Panc1 (cell line): ENCODE measurements around the gene MTA2. TPM values are rescaled to one million over a fixed set of nuclear protein-coding genes. Genes with fewer than 3 reads are reported as not detected.

Experiments
- ATAC-seq: fragments of 200-7000 bp; cut with Tn5 transposase; 2 replicates; pipeline ENCODE4 v1.9.1; 2020; ENCODE audit warnings: mild to moderate bottlenecking, moderate library complexity
- BruUV-seq: library from RNA; stranded (reverse); fragments of 400-500 nt; replicated peaks from 2 replicates; lab custom pipeline; 2021; lab: Mats Ljungman, UMichigan
- CTCF ChIA-PET: fragments of 300-600 bp; sonication (Branson Sonifier 250); formaldehyde crosslinking; loops from one replicate; lab custom pipeline; 2022; ENCODE audit warnings: antibody characterized with exemption; lab: Charles Lee
- POLR2A ChIA-PET: fragments of 300-600 bp; sonication (Branson Sonifier 250); formaldehyde crosslinking; loops from one replicate; lab custom pipeline; 2022; ENCODE audit warnings: antibody characterized with exemption; lab: Charles Lee
- DNase-seq: peaks from one replicate; pipeline ENCODE4 v3.0.0-alpha.2; 2010; ENCODE audit warnings: low read depth, low spot score
- H3K27ac ChIP-seq: 2 replicates; pipeline ENCODE4 v1.5.1; 2011; ENCODE audit warnings: mild to moderate bottlenecking, low read length, inconsistent platforms
- H3K27me3 ChIP-seq: fragments of 200-500 bp; sonication (Bioruptor generic); 2 replicates; pipeline ENCODE4 v1.6.0; 2014; ENCODE audit warnings: low read length, inconsistent platforms; ENCODE audit not compliant: control insufficient read depth, insufficient read depth
- H3K36me3 ChIP-seq: fragments of 200-500 bp; sonication (Bioruptor generic); 2 replicates; pipeline ENCODE4 v1.5.1; 2014; ENCODE audit warnings: inconsistent platforms, mild to moderate bottlenecking, low read length, moderate library complexity; ENCODE audit not compliant: control insufficient read depth, insufficient read depth
- H3K4me1 ChIP-seq: 2 replicates; pipeline ENCODE4 v1.5.1; 2011; ENCODE audit warnings: inconsistent platforms, mild to moderate bottlenecking, low read length, moderate library complexity; ENCODE audit not compliant: control insufficient read depth, insufficient read depth
- H3K4me3 ChIP-seq, 2 experiments: 2 replicates each; pipeline ENCODE4 v1.5.1; 2011 to 2012; ENCODE audit warnings: low read depth in 2 of 2, low read length in 2 of 2, mild to moderate bottlenecking in 2 of 2, inconsistent platforms in 1 of 2, moderate library complexity in 1 of 2
- H3K9me3 ChIP-seq: fragments of 200-500 bp; sonication (Bioruptor generic); 2 replicates; pipeline ENCODE4 v1.5.1; 2014; ENCODE audit warnings: low read depth, mild to moderate bottlenecking, inconsistent platforms, low read length, moderate library complexity; ENCODE audit not compliant: control insufficient read depth, insufficient read depth
- SIN3A ChIP-seq: IDR thresholded peaks from 2 replicates; pipeline ENCODE4 v1.6.1; 2012; ENCODE audit warnings: low read depth, mild to moderate bottlenecking, low read length, moderate library complexity, borderline replicate concordance; ENCODE audit not compliant: insufficient read depth
- TCF7L2 ChIP-seq: IDR thresholded peaks from 2 replicates; pipeline ENCODE4 v1.6.1; 2011; ENCODE audit warnings: mild to moderate bottlenecking, low read depth, low read length, inconsistent platforms
- in situ Hi-C: cut with HindIII; loops from 2 replicates; pipeline ENCODE4 v1.10.0; 2016; ENCODE audit warnings: low sequenced_read_pairs, low pct_unique_long_range_greater_than_20kb
- intact Hi-C: fragments of 100-400 bp; cut with micrococcal nuclease; formaldehyde crosslinking; loops from one replicate; pipeline ENCODE4 v1.10.0; 2022; ENCODE audit not compliant: unreplicated experiment
- total RNA-seq: library from RNA; stranded (reverse); gene quantifications from one replicate; pipeline ENCODE4 v1.2.1, GENCODE V29; 2021; ENCODE audit not compliant: unreplicated experiment
- TF ChIP-seq, protein P1 (sequence below), 2 experiments: IDR thresholded peaks; 2 replicates each; pipeline ENCODE4 v1.6.1; 2011 to 2012; ENCODE audit warnings: low read depth in 2 of 2, control low read depth in 1 of 2, low read length in 1 of 2, mild to moderate bottlenecking in 1 of 2, moderate library complexity in 1 of 2; ENCODE audit not compliant: insufficient read depth in 1 of 2
- TF ChIP-seq, protein P2 (sequence below): fragments of 450-650 bp; IDR thresholded peaks from 2 replicates; pipeline ENCODE4 v1.5.1; 2017; ENCODE audit warnings: mild to moderate bottlenecking

The MTA2 gene
- total RNA-seq, 1 experiment from 2014 or later, result 163 TPM

DNA sequence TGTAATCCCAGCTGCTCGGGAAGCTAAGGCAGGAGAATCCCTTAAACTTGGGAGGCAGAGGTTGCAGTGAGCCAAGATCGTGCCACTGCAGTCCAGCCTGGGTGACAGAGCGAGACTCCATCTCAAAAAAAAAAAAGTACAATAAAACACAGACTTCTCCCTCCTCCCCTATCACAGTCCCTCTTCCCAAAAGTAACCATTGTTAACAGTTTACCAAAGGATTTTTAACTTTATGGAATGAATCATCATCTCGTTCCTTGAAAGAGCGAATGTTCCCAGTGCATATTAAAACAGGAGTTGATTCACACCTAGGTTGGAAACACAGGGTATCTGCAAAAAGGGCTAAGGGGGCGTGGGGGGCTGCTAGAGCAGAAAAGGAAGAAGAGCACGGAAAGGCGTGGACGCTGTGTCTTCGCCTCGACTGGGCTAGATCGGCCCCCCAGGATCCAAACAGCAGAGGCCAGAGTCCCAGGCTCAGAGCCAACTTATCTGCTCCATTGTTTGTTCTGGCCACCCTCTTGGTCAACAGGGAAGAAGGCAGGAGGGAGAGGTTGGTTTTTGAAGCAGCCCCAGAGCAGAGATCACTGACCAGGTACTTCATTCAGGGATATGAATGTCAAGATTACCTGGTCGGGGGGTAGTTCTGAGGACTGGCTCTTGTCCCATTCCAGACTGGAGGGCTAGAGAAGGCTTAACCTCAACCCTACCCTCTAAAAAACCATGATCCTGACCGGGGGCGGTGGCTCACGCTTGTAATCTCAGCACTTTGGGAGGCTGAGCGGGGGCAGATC lies 52.9 kb downstream of the MTA2 start:
- H3K4me3 ChIP-seq, result peak overlapping the region in 1 of 2 experiments; percentile 39; a peak in 2 of 4 replicates
- no TSS peak for BruUV-seq
- no peaks in the 10 kb centered on the region for H3K9me3 ChIP-seq
- no peaks in the 10 kb centered on the region for H3K27me3 ChIP-seq
- H3K27ac ChIP-seq, result peak overlapping the region; percentile 91
- ATAC-seq (no peak), DNase-seq (no peak)
- TF ChIP-seq TCF7L2, result peak; percentile 45
- TF ChIP-seq, protein P1, sequence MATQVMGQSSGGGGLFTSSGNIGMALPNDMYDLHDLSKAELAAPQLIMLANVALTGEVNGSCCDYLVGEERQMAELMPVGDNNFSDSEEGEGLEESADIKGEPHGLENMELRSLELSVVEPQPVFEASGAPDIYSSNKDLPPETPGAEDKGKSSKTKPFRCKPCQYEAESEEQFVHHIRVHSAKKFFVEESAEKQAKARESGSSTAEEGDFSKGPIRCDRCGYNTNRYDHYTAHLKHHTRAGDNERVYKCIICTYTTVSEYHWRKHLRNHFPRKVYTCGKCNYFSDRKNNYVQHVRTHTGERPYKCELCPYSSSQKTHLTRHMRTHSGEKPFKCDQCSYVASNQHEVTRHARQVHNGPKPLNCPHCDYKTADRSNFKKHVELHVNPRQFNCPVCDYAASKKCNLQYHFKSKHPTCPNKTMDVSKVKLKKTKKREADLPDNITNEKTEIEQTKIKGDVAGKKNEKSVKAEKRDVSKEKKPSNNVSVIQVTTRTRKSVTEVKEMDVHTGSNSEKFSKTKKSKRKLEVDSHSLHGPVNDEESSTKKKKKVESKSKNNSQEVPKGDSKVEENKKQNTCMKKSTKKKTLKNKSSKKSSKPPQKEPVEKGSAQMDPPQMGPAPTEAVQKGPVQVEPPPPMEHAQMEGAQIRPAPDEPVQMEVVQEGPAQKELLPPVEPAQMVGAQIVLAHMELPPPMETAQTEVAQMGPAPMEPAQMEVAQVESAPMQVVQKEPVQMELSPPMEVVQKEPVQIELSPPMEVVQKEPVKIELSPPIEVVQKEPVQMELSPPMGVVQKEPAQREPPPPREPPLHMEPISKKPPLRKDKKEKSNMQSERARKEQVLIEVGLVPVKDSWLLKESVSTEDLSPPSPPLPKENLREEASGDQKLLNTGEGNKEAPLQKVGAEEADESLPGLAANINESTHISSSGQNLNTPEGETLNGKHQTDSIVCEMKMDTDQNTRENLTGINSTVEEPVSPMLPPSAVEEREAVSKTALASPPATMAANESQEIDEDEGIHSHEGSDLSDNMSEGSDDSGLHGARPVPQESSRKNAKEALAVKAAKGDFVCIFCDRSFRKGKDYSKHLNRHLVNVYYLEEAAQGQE (IDR thresholded peaks at IDR 0.05; ENCODE audit: insufficient read depth in 1 of 2, low read depth in 2 of 2, low read length in 1 of 2), result no peak
- H3K4me1 ChIP-seq, result peaks cover 46% of the 10 kb centered on the region
- intact Hi-C loops, result loop anchor here (10.0 kb wide), 1 partner anchor 154 kb away; no protein-coding TSS in a partner anchor
- H3K36me3 ChIP-seq, result peaks cover 6% of the 10 kb centered on the region; the same call in 1 of the 2 replicates
- ChIA-PET CTCF (interaction anchor here (0.6 kb wide), 1 partner anchor 124 kb away, joined by 3 read pairs; no protein-coding TSS in a partner anchor), POLR2A (interaction anchor here (0.6 to 1.0 kb wide), 3 partner anchors 9 to 62 kb away, joined by 4 to 16 read pairs (median 6); no protein-coding TSS in a partner anchor)
- in situ Hi-C loops, result no loop called here

DNA sequence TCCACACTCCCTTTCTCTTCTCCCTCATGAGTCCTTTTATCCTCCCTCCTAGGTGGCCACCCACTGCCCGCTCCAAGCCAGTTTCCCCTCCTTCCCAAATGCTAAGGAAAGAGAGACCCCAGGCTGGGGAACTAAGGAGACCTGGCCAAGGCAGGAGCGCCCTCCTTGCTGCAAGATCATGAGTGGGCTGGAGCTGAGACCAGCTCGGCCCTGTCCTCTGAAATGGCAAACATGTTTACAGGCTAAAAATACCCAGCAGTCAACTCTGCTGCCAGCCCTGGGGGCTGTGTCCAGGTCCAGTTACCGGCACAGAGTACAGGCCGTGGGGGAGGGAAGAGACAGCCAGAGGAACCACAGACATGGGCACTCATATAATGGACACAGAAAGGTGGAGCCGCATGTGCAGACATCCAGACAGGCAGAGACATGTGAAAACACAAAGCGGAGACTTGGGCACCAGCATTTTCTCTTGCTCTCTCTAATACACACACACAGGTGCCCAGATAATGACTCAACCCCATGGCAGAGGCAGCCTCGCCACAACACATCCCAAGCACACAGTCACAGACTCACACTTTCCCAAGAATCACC lies 53.9 kb downstream of the MTA2 start:
- TF ChIP-seq TCF7L2 (peak; percentile 22; the same call in 1 of the 2 replicates), SIN3A (no peak)
- TF ChIP-seq, protein P2, sequence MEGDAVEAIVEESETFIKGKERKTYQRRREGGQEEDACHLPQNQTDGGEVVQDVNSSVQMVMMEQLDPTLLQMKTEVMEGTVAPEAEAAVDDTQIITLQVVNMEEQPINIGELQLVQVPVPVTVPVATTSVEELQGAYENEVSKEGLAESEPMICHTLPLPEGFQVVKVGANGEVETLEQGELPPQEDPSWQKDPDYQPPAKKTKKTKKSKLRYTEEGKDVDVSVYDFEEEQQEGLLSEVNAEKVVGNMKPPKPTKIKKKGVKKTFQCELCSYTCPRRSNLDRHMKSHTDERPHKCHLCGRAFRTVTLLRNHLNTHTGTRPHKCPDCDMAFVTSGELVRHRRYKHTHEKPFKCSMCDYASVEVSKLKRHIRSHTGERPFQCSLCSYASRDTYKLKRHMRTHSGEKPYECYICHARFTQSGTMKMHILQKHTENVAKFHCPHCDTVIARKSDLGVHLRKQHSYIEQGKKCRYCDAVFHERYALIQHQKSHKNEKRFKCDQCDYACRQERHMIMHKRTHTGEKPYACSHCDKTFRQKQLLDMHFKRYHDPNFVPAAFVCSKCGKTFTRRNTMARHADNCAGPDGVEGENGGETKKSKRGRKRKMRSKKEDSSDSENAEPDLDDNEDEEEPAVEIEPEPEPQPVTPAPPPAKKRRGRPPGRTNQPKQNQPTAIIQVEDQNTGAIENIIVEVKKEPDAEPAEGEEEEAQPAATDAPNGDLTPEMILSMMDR, result no peak
- peaks cover 6% of the 10 kb centered on the region; the same call in 1 of the 2 replicates for H3K36me3 ChIP-seq
- intact Hi-C loops, result loop anchor here (10.0 kb wide), 1 partner anchor 153 kb away; no protein-coding TSS in a partner anchor
- no peaks in the 10 kb centered on the region for H3K27me3 ChIP-seq
- in situ Hi-C loops, result no loop called here
- peak overlapping the region; percentile 80 to 98 for H3K4me3 ChIP-seq
- ATAC-seq (peak; percentile 4; the same call in 1 of the 2 replicates), DNase-seq (no peak)
- peak overlapping the region; percentile 91 for H3K27ac ChIP-seq
- no peaks in the 10 kb centered on the region for H3K9me3 ChIP-seq
- CTCF ChIA-PET, result interaction anchor here (0.6 kb wide), 1 partner anchor 123 kb away, joined by 3 read pairs; no protein-coding TSS in a partner anchor
- BruUV-seq, result no TSS peak
- POLR2A ChIA-PET, result interaction anchor here (0.9 to 1.2 kb wide), 5 partner anchors 9 to 44 kb away, joined by 3 to 7 read pairs (median 4); partner anchors contain the start of genes EEF1G and TUT1
- peaks cover 41% of the 10 kb centered on the region for H3K4me1 ChIP-seq
